GM12801 (cell line): ENCODE data around the gene SLC35F3.

ENCODE experiments used
- TF ChIP-seq, protein P1 (sequence below): IDR thresholded peaks from one replicate; pipeline ENCODE4 v1.5.1; 2011; ENCODE audit warnings: control low read depth; ENCODE audit not compliant: insufficient read length; ENCODE audit errors: extremely low read depth

Gene SLC35F3

DNA sequence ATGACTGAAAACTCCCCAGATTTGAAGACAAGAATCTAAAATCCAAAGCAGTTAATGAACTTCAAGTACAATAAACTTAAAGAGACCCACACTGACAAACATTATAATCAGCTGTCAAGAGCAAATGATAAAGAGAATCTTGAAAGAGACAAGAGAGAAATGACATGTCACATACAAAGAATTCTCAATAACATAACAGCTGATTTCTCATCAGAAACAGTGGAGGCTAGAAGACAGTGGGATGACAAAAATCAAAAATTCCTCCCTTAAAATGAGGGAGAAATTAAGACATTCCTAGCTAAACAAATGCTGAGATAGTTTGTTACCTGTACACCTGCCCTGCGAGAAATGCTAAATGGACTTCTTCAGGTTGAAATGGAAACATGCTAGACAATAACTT is 432.8 kb downstream of the SLC35F3 start:
- TF ChIP-seq, protein P1, sequence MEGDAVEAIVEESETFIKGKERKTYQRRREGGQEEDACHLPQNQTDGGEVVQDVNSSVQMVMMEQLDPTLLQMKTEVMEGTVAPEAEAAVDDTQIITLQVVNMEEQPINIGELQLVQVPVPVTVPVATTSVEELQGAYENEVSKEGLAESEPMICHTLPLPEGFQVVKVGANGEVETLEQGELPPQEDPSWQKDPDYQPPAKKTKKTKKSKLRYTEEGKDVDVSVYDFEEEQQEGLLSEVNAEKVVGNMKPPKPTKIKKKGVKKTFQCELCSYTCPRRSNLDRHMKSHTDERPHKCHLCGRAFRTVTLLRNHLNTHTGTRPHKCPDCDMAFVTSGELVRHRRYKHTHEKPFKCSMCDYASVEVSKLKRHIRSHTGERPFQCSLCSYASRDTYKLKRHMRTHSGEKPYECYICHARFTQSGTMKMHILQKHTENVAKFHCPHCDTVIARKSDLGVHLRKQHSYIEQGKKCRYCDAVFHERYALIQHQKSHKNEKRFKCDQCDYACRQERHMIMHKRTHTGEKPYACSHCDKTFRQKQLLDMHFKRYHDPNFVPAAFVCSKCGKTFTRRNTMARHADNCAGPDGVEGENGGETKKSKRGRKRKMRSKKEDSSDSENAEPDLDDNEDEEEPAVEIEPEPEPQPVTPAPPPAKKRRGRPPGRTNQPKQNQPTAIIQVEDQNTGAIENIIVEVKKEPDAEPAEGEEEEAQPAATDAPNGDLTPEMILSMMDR = no peak

- TF ChIP-seq, protein P1 = no peak
Observed at GRCh38 chr1:234340528-234340927, 436.1 kb downstream of the SLC35F3 start.

GRCh38 chr1:234342774-234343173 is 438.3 kb downstream of the SLC35F3 start:
- TF ChIP-seq, protein P1 = no peak

DNA sequence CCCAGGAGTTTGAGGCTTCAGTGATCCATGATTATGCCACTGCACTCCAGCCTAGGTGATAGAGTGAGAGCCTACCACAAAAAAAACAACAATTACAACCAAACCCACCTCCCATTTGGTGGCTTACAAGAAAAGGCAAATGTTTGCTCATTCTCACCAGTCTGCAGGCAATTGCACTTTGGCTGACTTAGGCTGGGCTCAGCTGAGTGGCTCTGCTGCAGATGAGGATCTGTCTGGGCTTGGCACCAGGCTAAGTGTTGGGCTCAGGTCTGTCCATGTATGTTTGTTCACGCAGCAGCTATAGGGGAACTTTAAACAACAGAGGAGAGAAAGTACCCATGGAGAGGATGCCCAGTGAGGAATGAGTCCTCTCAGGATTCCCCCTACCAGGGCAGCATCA is 440.8 kb downstream of the SLC35F3 start:
- TF ChIP-seq, protein P1 = no peak

- TF ChIP-seq, protein P1 = no peak
Observed at GRCh38 chr1:234348964-234349363, 444.5 kb downstream of the SLC35F3 start.

DNA sequence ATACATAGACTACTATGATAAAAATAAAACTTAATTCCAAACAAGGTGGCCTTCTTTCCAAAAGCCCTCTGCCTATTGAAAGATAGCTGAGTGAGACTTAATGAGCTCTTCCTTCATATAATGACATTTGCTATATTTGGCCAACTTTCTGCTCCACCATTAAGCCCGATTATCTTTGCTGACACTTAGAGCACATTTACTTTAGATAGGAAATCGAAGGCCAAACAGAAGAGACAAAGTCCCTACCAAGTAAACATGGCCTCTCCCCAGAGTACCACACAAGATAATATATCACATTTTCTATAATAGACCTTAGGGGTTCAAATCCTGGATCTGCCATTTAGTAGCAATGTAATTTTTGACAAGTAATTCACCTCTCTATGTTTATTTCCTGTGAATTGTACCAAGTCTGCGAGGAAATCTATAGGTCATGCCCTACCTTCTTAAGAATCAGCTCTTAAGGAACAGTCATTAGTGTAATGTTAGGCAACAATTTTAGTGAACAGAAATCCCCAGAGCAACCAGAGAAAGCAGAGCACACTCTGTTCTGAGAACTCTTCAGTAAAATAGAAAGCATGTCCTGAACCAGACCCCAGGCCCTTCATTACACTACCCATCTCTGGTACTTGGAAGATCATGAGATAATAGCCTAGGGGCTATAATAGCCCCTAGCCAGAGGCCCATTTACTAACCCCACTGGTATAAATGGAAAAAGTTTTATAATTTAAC is 451.5 kb downstream of the SLC35F3 start:
- TF ChIP-seq, protein P1 = no peak

GRCh38 chr1:234357831-234358230 is 453.4 kb downstream of the SLC35F3 start:
- TF ChIP-seq, protein P1 = no peak
